Activated B cell treated with CpG ODN at 0.5 μM for 24 hours (primary cell): ENCODE results near the gene CDK5RAP3. TPM values are rescaled to one million over a fixed set of nuclear protein-coding genes. Genes with fewer than 3 reads are reported as not detected.

ENCODE experiments used
- ATAC-seq: fragments of 200-7000 bp; cut with Tn5 transposase; one replicate; pipeline ENCODE4 v1.10.0; 2021; ENCODE audit warnings: low read depth, mild to moderate bottlenecking, moderate library complexity
- CTCF ChIA-PET: fragments of 350-600 bp; sonication (Branson Sonifier 250); formaldehyde crosslinking; loops from one replicate; lab custom pipeline; 2021; ENCODE audit warnings: antibody characterized with exemption; lab: Charles Lee
- POLR2A ChIA-PET: fragments of 350-600 bp; sonication (Branson Sonifier 250); formaldehyde crosslinking; loops from one replicate; lab custom pipeline; 2021; ENCODE audit warnings: antibody characterized with exemption; lab: Charles Lee
- DNase-seq: peaks from one replicate; pipeline ENCODE4 v3.0.0; 2022
- H3K27ac Mint-ChIP-seq: one replicate; pipeline ENCODE4 v1.8.0; 2020; ENCODE audit warnings: mixed read lengths
- H3K27me3 Mint-ChIP-seq: one replicate; pipeline ENCODE4 v1.8.0; 2021; ENCODE audit warnings: mixed read lengths
- H3K36me3 Mint-ChIP-seq: one replicate; pipeline ENCODE4 v1.8.0; 2021; ENCODE audit warnings: low read depth, mixed read lengths
- H3K4me1 Mint-ChIP-seq: one replicate; pipeline ENCODE4 v1.8.0; 2021; ENCODE audit warnings: mixed read lengths
- H3K4me3 Mint-ChIP-seq: one replicate; pipeline ENCODE4 v1.8.0; 2020; ENCODE audit warnings: mild to moderate bottlenecking, mixed read lengths
- H3K9me3 Mint-ChIP-seq: one replicate; pipeline ENCODE4 v1.8.0; 2020; ENCODE audit warnings: mixed read lengths
- CTCF ChIP-seq: fragments of 200-600 bp; IDR thresholded peaks from one replicate; pipeline ENCODE4 v1.8.0; 2022; ENCODE audit warnings: antibody characterized with exemption, mild to moderate bottlenecking
- intact Hi-C: fragments of 100-400 bp; cut with micrococcal nuclease; formaldehyde crosslinking; loops from one replicate; pipeline ENCODE4 v1.15.1; 2024
- total RNA-seq: library from RNA; stranded (reverse); gene quantifications from 2 replicates; pipeline ENCODE4 v1.2.3, GENCODE V29; 2022

CDK5RAP3 gene
- total RNA-seq, 1 donor from 2014 or later, result 286 TPM

GRCh38 chr17:47956791-47957590, 13.9 kb upstream of the CDK5RAP3 start:
- ATAC-seq (no peak), DNase-seq (no peak)
- Mint-ChIP-seq H3K36me3 (no peaks in the 10 kb centered on the region), H3K4me1 (no peaks in the 10 kb centered on the region), H3K4me3 (no peak overlapping the region), H3K27me3 (no peaks in the 10 kb centered on the region), H3K9me3 (no peaks in the 10 kb centered on the region), H3K27ac (no peak overlapping the region)
- ChIA-PET CTCF (interaction anchor here (0.7 to 2.0 kb wide), 3 partner anchors 10 to 123 kb away, joined by 3 to 9 read pairs (median 4); no protein-coding TSS in a partner anchor), POLR2A (no interaction called here)
- TF ChIP-seq CTCF, result no peak
- intact Hi-C loops, result no loop called here

GRCh38 chr17:47957591-47958490, 13.1 kb upstream of the CDK5RAP3 start, which contains the start of gene PRR15L:
Gene PRR15L, minus strand, starts transcription at chr17:47957883. Its CDS starts 4,649 bp downstream, at chr17:47953234.
- no peak within 1 kb of the TSS for H3K4me3 Mint-ChIP-seq
- ChIA-PET CTCF (interaction anchor here (0.7 to 1.4 kb wide), 2 partner anchors 20 to 122 kb away, joined by 3 to 4 read pairs; no protein-coding TSS in a partner anchor), POLR2A (no interaction called here)
- no peak for DNase-seq
- H3K4me1 Mint-ChIP-seq, result no peaks in the 10 kb centered on the region
- TF ChIP-seq CTCF, result no peak
- H3K36me3 Mint-ChIP-seq, result no peaks in the 10 kb centered on the region
- intact Hi-C loops, result no loop called here
- no peak for ATAC-seq
- no peak within 1 kb of the TSS for H3K27ac Mint-ChIP-seq
- no peaks in the 10 kb centered on the region for H3K27me3 Mint-ChIP-seq
- no peaks in the 10 kb centered on the region for H3K9me3 Mint-ChIP-seq

- intact Hi-C loops, result no loop called here
- TF ChIP-seq CTCF, result no peak
- ATAC-seq (no peak), DNase-seq (no peak)
- H3K27me3 Mint-ChIP-seq, result no peaks in the 10 kb centered on the region
- ChIA-PET POLR2A (interaction anchor here (0.7 kb wide), 2 partner anchors 11 to 213 kb away, joined by 4 to 7 read pairs; no protein-coding TSS in a partner anchor), CTCF (interaction anchor here (1.2 to 2.5 kb wide), 2 partner anchors 10 kb away, joined by 4 to 8 read pairs; no protein-coding TSS in a partner anchor)
- H3K27ac Mint-ChIP-seq, result no peak overlapping the region
- no peaks in the 10 kb centered on the region for H3K36me3 Mint-ChIP-seq
- no peak overlapping the region for H3K4me3 Mint-ChIP-seq
- no peaks in the 10 kb centered on the region for H3K9me3 Mint-ChIP-seq
- H3K4me1 Mint-ChIP-seq, result no peaks in the 10 kb centered on the region
These were observed 10.9 kb upstream of the CDK5RAP3 start for GRCh38 chr17:47959825-47960655.

- Mint-ChIP-seq H3K27me3 (no peaks in the 10 kb centered on the region), H3K9me3 (no peaks in the 10 kb centered on the region), H3K4me1 (no peaks in the 10 kb centered on the region), H3K4me3 (no peak overlapping the region), H3K27ac (no peak overlapping the region), H3K36me3 (no peaks in the 10 kb centered on the region)
- intact Hi-C loops, result no loop called here
- no peak for DNase-seq
- ChIA-PET CTCF (interaction anchor here (0.9 to 1.0 kb wide), 2 partner anchors 9 to 17 kb away, joined by 3 read pairs; no protein-coding TSS in a partner anchor), POLR2A (interaction anchor here (0.6 to 1.2 kb wide), 2 partner anchors 9 to 22 kb away, joined by 4 to 8 read pairs; partner anchors contain the start of gene CDK5RAP3)
- TF ChIP-seq CTCF, result no peak
- ATAC-seq, result no peak
These were observed 9.5 kb upstream of the CDK5RAP3 start for GRCh38 chr17:47961406-47961805.
